T-helper 17 cell (primary cell): Measurements from ENCODE around the gene GEN1. TPM values are rescaled to one million over a fixed set of nuclear protein-coding genes. Genes with fewer than 3 reads are reported as not detected.
"Not testable (repeated sequence)": the region's sequence is repeated elsewhere in the genome, so short reads cannot be mapped to it uniquely, and the experiment has no call there.

Source experiments
- ATAC-seq: fragments of 150-1000 bp; cut with Tn5 transposase; 2 replicates; pipeline ENCODE4 v1.10.0; 2021; ENCODE audit warnings: mild to moderate bottlenecking, moderate library complexity
- DNase-seq, 3 donors: peaks; one replicate each; pipeline versions ENCODE4 v3.0.0 to v3.0.0-alpha.2; 2020 to 2021
- H3K9me3 ChIP-seq: one replicate; pipeline ENCODE4 v1.7.0; 2013; ENCODE audit warnings: low read length, mild to moderate bottlenecking; ENCODE audit not compliant: control insufficient read depth, poor library complexity, severe bottlenecking
- H3K27ac Mint-ChIP-seq: one replicate; pipeline ENCODE4 v1.8.0; 2022; ENCODE audit warnings: mild to moderate bottlenecking, moderate library complexity, mixed read lengths
- H3K27me3 Mint-ChIP-seq: one replicate; pipeline ENCODE4 v1.8.0; 2022; ENCODE audit warnings: mixed read lengths
- H3K36me3 Mint-ChIP-seq: one replicate; pipeline ENCODE4 v1.8.0; 2022; ENCODE audit warnings: low read depth, mixed read lengths
- H3K4me1 Mint-ChIP-seq: one replicate; pipeline ENCODE4 v1.8.0; 2022; ENCODE audit warnings: mild to moderate bottlenecking, mixed read lengths
- H3K4me3 Mint-ChIP-seq: one replicate; pipeline ENCODE4 v1.8.0; 2022; ENCODE audit warnings: mild to moderate bottlenecking, moderate library complexity, mixed read lengths
- total RNA-seq, 4 donors: library from RNA in 2 of 4; stranded (reverse) in 2 of 4; gene quantifications; one replicate each; pipeline ENCODE4 v1.2.3 and lab custom pipeline; 2022 to 2026

Gene GEN1
- total RNA-seq, 2 donors from 2014 or later: 7.2 to 10.7 TPM

DNA sequence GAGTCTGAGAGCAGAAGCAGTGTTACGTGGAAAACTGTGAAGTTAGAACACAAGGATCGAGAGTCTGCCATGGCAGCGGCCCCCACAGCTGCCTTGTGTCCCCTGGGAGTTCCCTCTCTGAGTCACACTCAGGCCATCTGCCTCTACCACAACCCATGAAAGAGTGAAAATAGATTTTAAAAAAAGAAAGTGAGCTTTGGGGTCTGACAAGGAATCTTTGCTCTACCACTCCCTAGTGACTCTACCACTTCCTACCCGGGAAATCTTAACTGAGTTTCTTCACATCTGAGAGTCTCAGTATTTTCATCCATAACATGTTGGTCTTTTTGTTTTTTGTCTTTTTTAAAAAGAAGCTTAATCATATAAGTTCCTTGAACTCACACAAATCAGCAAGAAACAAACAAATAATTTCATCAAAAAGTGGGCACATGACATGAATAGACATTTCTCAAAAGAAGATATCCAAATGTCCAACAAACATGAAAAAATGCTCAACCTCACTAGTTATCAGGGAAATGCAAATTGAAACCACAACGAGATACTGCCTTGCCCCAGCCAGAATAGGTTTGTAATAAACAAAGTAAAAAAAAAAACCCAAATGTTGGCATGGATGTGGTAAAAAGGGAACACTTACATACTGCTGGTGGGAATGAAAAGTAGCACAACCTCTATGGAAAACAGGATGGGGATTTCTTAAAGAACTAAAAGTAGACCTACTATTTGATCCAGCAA is 60.0 kb downstream of the GEN1 start:
- no peak overlapping the region for H3K4me3 Mint-ChIP-seq
- H3K4me1 Mint-ChIP-seq: no peaks in the 10 kb centered on the region
- H3K9me3 ChIP-seq: no peaks in the 10 kb centered on the region
- H3K27ac Mint-ChIP-seq: no peak overlapping the region
- ATAC-seq (peak; percentile 21), DNase-seq (no peak)
- H3K27me3 Mint-ChIP-seq: peaks cover 55% of the 10 kb centered on the region
- no peaks in the 10 kb centered on the region for H3K36me3 Mint-ChIP-seq

DNA sequence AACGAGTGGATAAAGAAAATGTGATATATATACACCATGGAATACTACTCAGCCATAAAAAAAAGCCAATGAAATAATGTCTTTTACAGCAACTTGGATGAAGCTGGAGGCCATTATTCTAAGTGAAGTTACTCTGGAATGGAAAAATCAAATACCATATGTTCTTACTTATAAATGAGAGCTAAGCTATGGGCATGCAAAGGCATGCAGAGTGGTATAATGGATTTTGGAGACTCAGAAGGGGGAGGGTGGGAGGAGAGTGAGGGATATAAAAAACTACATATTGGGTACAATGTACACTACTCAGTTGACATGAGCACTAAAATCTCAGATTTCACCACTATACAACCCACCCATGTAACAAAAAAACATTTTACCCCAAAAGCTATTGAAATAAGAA is 60.7 kb downstream of the GEN1 start:
- peaks cover 2% of the 10 kb centered on the region for H3K4me1 Mint-ChIP-seq
- peaks cover 53% of the 10 kb centered on the region for H3K27me3 Mint-ChIP-seq
- no peaks in the 10 kb centered on the region for H3K36me3 Mint-ChIP-seq
- H3K9me3 ChIP-seq: no peaks in the 10 kb centered on the region
- ATAC-seq (no peak), DNase-seq (no peak)
- no peak overlapping the region for H3K4me3 Mint-ChIP-seq
- no peak overlapping the region for H3K27ac Mint-ChIP-seq

DNA sequence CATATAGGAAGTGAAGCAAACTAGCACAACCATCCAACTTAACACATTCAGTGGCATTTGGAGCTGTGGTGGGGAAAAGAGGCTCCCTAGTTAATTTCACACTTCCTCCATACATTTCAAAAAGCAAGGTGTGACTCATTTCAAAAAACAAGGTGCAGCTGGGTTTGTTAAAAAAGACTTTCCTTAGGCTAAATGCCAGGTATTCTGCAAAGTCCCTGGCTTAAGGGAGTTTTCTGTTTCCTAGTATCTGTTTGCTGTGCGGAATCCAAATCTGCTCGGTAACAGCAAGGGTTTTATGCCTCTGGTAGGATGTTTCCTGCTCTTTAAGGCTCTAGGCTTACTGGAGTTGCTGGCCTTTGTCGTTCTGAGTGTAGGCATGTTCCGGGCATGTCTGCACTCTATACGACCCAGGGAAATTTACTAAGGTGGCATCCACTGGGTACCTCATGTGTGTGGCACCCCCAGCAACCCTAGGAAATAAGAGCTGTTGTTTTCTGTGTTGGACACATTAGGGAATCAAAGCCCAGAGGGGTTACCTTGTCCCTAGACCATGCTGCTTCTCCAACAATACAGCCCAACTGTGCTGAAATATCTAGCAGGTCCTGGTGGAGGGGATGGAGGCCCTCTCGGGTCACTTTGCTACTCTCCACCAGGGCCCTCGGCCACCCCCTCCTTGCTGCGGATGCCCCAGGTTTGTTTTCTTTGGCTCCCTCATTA is 61.7 kb downstream of the GEN1 start:
- no peaks in the 10 kb centered on the region for H3K9me3 ChIP-seq
- H3K36me3 Mint-ChIP-seq: no peaks in the 10 kb centered on the region
- DNase-seq: no peak
- peaks cover 2% of the 10 kb centered on the region for H3K4me1 Mint-ChIP-seq
- H3K27me3 Mint-ChIP-seq: peaks cover 54% of the 10 kb centered on the region
- no peak overlapping the region for H3K27ac Mint-ChIP-seq
- ATAC-seq: no peak
- H3K4me3 Mint-ChIP-seq: no peak overlapping the region

DNA sequence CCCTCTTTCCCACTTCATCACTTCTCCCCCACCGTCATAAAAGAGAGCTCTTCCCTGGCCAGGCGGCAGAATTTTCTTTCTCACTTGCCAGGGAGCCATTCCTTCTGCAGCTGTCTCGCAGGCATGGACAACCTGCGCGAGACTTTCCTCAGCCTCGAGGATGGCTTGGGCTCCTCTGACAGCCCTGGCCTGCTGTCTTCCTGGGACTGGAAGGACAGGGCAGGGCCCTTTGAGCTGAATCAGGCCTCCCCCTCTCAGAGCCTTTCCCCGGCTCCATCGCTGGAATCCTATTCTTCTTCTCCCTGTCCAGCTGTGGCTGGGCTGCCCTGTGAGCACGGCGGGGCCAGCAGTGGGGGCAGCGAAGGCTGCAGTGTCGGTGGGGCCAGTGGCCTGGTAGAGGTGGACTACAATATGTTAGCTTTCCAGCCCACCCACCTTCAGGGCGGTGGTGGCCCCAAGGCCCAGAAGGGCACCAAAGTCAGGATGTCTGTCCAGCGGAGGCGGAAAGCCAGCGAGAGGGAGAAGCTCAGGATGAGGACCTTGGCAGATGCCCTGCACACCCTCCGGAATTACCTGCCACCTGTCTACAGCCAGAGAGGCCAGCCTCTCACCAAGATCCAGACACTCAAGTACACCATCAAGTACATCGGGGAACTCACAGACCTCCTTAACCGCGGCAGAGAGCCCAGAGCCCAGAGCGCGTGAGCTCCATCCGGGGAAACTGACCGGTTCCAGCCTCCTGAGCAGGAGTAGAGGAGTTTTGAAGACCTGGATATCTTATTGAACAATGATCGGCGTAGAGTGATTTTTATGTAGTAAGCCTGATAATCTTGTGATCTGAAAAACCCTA is 62.7 kb downstream of the GEN1 start, which contains the start of gene MSGN1:
TSS of gene MSGN1 (plus strand) at position 65 of the 850 bp plus-strand sequence. CDS start at position 124, 59 bp downstream.
- no peak for DNase-seq
- Mint-ChIP-seq H3K4me3 (no peak within 1 kb of the TSS), H3K36me3 (no peaks in the 10 kb centered on the region), H3K27ac (no peak within 1 kb of the TSS), H3K27me3 (peaks cover 56% of the 10 kb centered on the region), H3K4me1 (peaks cover 3% of the 10 kb centered on the region)
- ATAC-seq: no peak
- H3K9me3 ChIP-seq: no peaks in the 10 kb centered on the region

DNA sequence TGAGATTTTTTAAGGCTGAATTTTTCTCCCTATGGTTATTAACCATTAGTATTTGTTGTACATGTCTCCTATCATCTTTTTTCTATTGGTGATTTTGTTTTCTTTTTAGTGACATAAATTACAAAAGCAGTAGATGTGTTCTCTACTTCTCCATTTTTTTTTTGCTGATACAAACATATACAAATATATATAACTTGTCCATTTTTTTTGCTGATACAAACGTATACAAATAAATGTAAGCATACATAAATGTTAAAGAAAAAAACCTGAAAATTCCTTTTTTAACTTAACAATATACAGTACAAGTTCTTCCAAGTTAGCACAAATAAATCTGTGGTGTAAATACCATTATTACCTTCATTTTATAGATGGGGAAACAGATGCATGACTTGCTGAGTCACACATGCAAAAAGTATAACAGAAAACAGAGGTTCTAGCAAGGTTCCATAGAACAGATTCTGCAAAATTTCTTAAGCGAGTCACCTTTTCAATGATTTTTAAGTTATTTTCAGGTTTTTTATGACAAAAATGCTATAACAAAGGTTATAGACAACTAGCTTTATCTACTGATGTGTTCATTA is 64.4 kb downstream of the GEN1 start:
- no peaks in the 10 kb centered on the region for H3K9me3 ChIP-seq
- Mint-ChIP-seq H3K27ac (no peak overlapping the region), H3K4me3 (no peak overlapping the region), H3K36me3 (no peaks in the 10 kb centered on the region), H3K4me1 (peaks cover 6% of the 10 kb centered on the region), H3K27me3 (peaks cover 57% of the 10 kb centered on the region)
- ATAC-seq (no peak), DNase-seq (no peak)

DNA sequence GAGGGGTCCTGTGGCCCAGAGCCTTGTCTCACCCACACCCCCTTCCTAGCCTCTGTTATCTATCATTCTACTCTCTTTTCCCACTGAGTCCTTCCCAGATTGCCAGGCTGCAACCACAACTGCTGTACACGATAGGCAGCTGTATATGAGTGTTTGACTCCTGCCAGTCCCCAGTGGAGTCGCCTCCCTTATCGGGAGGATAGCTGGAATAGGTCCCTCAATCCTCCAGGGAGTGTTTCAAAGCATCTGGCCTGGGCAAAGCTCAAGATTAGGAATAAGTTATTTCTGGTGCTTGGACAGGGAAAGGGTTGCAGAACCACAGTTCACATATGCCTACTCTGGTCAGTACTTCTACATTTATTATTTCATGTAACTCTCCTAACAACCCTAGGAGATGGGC is 67.1 kb downstream of the GEN1 start:
- H3K27ac Mint-ChIP-seq: no peak overlapping the region
- ATAC-seq (no peak), DNase-seq (no peak)
- no peaks in the 10 kb centered on the region for H3K36me3 Mint-ChIP-seq
- peaks cover 65% of the 10 kb centered on the region for H3K27me3 Mint-ChIP-seq
- H3K4me1 Mint-ChIP-seq: peaks cover 6% of the 10 kb centered on the region
- H3K9me3 ChIP-seq: no peaks in the 10 kb centered on the region
- no peak overlapping the region for H3K4me3 Mint-ChIP-seq

DNA sequence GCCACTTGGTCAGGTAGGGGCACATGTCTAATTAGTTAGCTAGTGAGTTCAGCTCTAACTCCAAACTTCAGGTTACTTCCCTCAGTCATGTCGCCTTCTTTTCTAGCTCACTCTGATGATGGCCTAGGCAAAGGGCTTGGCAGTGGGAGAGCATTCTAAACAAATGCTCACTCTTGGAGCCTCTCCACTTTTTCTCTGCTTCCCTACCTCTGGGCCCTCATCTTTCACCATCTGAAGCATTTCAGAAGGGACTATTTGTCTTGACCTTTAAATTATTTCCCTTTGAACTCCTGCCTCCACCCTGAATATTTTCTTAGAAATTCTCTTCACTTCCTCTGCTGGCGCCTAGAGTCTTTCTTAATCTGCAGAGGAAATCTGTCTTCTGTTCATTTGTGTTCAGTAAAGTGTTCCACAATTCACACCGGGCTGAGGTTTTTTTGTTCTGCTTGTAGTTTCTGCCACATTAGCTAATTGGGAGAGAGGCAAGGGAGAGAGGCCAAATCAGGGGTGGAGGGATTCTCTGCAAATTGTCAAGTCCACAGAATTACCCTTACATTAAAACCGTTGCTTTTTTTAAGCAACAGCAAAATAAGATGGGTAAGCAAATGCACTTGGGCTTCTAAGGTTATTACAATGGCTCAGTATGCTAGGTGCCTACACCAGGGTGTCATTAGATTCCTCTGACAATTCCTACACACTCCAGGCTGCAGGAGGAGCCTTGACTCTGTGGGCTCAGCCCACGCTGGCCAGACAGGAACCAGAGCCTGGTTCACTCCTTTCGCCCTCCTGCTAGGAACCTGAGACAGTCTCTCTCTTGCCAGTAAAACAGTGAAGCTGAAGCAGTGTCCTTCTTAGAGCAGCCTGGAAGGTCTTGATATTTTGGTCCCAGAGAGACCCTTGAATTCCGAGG is 67.9 kb downstream of the GEN1 start:
- ATAC-seq (no peak), DNase-seq (no peak)
- H3K27ac Mint-ChIP-seq: no peak overlapping the region
- H3K4me3 Mint-ChIP-seq: no peak overlapping the region
- H3K9me3 ChIP-seq: no peaks in the 10 kb centered on the region
- no peaks in the 10 kb centered on the region for H3K36me3 Mint-ChIP-seq
- H3K4me1 Mint-ChIP-seq: peaks cover 6% of the 10 kb centered on the region
- peaks cover 65% of the 10 kb centered on the region for H3K27me3 Mint-ChIP-seq

DNA sequence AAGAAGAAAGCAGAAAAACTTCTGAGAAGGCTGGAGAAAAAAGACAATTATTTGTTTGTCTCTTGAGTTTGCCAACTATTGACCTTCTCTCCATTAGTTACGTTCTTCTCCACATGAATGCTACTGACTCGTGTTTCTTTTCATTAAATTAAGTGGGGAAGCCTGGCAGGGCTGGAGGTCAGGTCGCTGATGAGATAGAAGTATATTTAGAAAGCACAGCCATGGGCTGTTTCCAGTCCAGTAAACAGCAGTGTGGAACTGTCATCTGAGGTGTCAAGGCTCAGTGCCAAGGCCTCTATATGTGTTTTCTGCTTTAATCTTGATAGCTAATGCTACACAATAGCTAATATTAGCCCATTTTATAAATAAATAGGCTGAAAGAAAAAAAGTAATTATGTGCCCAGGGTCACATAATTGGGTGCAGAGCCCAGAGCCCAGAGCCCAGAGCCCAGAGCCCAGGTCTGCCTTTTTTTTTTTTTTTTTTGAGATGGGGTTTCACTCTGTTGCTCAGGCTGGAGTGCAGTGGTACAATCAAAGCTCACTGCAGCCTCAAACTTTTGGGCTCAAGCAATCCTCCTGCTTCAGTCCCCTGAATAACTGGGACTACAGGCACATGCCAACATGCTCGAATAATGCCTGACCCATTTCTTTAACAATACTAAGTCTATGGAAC is 68.6 kb downstream of the GEN1 start:
- Mint-ChIP-seq H3K4me3 (no peak overlapping the region), H3K27ac (no peak overlapping the region), H3K4me1 (peaks cover 6% of the 10 kb centered on the region), H3K36me3 (no peaks in the 10 kb centered on the region), H3K27me3 (peaks cover 60% of the 10 kb centered on the region)
- H3K9me3 ChIP-seq: no peaks in the 10 kb centered on the region
- DNase-seq: no peak
- ATAC-seq: no peak

DNA sequence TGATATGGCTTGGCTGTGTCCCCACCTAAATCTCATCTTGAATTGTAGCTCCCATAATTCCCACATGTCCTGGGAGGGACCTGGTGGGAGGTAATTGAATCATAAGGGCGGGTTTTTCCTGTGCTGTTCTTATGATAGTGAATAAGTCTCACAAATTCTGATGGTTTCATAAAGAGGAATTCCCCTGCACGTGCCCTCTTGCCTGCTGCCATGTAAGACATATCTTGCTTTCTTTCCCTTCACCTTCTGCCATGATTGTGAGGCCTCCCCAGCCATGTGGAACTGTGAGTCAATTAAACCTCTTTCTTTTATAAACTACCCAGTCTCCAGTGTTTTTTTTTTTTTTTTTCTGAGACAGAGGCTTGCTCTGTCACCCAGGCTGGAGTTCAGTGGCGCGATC is 69.7 kb downstream of the GEN1 start:
- H3K27me3 Mint-ChIP-seq: peaks cover 63% of the 10 kb centered on the region
- H3K4me3 Mint-ChIP-seq, H3K9me3 ChIP-seq, H3K36me3 Mint-ChIP-seq, H3K4me1 Mint-ChIP-seq, ATAC-seq, DNase-seq, H3K27ac Mint-ChIP-seq: not testable (repeated sequence)

DNA sequence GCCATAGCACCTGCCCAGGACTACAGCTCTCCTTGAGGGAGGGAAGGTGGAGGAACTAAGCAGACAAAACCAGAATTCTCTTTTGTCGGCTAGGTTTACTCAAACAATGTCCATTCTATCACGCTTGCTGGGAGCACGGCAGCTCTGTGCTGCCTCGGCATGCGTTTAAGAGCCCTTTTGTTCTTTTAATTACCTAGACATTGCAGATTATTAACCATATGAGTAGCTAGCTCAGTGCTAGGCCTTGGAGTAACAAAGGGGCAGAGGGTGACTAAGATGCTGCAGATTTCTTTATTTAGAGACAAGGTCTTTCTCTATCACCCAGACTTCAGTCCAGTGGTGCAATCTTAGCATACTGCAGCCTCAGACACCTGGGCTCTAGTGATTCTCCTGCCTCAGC is 73.4 kb downstream of the GEN1 start:
- Mint-ChIP-seq H3K27ac (no peak overlapping the region), H3K27me3 (peaks cover 82% of the 10 kb centered on the region), H3K4me1 (peaks cover 5% of the 10 kb centered on the region), H3K4me3 (no peak overlapping the region), H3K36me3 (peaks cover 5% of the 10 kb centered on the region)
- H3K9me3 ChIP-seq: no peaks in the 10 kb centered on the region
- DNase-seq (no peak), ATAC-seq (no peak)

DNA sequence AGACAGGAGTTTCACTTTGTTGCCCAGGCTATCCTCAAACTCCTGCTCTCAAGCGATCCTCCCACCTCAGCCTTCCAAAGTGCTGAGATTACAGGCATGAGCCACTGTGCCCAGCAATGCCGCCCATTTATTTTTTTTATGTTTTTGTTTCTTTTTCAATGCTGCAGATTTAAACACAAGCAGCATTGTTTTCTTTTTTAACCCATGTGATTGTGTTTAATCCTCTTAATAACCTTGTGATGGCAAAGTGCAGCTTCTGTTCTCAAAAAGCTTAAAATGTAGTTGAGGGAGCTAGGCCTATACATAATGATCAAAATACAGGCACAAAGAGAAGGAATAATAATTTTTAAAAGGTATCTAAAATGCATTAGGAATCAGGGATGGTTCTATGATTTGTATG is 73.8 kb downstream of the GEN1 start:
- Mint-ChIP-seq H3K27ac (no peak overlapping the region), H3K4me1 (peaks cover 5% of the 10 kb centered on the region), H3K36me3 (peaks cover 5% of the 10 kb centered on the region), H3K27me3 (peaks cover 79% of the 10 kb centered on the region), H3K4me3 (no peak overlapping the region)
- DNase-seq (no peak), ATAC-seq (no peak)
- no peaks in the 10 kb centered on the region for H3K9me3 ChIP-seq
